ENCODE measurements around the gene HNRNPC.
"Not testable (repeated sequence)": the region's sequence is repeated elsewhere in the genome, so short reads cannot be mapped to it uniquely, and the experiment has no call there.

The HNRNPC gene

DNA sequence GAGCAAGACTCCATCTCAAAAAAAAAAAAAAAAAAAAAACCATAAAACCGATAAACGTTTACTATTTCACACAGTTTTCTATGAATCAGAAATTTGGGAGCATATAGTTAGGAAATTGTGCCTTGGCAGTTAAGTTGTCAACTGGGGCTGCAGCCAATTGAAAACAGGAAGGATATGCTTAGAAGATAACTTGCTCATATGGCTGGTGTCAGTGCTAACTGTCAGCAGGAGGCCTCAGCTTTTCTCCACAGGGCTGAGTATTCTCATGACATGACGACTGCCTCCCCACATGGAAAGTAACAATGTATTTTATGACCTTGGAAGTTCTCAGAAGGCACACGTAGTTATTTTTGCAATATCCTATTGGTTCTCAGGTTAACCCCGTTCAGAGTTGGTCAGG is 83.8 kb downstream of the HNRNPC start:
- FAIRE-seq = no peak

DNA sequence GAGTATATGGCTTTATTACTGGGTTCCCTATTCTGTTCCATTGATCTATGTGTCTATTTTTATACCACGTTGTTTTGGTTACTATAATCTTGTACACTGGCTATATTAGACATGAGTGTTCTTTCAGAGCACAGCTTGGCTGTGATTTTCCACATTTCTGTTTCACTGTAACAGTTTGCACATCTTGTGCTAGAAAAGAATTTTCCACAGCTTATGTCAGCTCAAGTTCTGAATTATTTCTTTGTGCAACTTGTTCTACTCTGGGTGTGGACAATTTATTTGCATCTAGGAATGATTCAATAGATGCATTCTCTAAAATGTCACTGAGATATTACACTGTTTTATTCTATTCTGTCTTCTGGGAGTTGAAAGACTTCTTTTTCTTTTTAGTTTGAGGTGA is 85.0 kb downstream of the HNRNPC start:
- no peak for FAIRE-seq

DNA sequence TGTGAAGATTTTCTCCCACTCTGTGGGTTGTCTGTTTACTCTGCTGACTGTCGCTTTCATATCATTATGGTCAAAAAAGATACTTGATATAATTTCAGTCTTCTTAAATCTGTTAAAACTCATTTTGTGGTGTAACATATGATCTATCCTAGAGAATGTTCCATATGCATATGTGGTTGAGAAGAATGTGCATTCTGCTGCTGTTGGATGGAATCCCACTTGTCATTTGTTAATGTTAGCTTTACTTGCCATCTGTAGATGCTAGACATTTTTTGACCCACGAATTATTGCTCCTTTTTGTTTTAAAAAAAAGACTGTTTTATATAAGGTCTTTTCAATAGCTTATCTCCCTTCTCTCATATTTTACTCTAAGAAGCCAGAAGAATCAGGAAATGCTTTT is 87.1 kb downstream of the HNRNPC start:
- no peak for FAIRE-seq

DNA sequence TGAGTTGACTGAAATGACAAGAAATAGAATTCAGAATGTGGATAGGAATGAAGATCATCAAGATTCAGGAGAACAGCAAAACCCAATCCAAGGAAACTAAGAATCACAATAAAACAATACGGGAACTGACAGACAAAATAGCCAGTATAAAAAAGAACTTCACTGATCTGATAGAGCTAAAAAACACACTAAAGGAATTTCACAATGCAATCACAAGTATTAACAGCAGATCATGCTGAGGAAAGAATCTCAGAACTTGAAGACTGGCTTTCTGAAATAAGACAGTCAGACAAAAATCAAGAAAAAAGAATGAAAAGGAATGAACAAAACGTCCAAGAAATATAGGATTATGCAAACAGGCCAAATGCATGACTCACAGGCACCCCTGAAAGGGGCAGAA is 98.1 kb downstream of the HNRNPC start:
- no peak for FAIRE-seq

DNA sequence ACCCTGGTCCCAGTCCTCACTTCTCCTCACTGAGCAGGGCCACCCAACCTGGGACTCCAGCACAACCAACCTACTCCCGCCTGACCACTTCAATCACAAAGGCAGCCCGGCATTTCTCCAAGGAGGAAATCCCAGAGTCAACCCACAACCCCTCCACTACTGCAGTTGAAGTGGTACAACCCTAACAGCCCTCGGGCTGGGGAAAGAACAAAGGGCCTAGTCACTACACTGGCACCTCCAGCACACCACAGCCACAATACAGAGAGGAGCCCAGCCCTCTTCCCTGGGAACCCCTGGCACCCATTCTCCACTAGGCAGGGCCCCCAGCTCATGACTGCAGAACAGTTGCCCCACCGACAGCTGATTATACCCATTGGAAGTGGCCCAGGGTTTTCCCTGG is 99.7 kb downstream of the HNRNPC start:
- no peak for FAIRE-seq

DNA sequence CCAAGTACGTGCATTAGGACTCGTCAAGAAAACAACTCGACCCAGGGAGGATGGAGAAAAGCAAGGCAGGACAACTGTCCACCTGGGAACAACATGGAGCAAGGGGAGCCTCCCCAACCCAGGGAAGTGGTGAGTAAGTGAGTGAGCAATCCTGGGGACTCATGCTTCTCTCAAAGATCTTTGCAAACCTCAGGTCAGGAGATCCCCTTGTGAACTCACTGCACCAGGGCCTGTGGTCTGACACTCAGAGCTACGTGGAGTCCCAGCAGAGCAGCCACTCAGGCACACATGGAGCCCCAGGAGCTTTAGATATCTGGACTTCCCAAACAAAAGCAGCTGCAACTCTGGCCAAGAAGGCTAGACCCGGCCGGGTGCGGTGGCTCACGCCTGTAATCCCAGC is 101.2 kb downstream of the HNRNPC start:
- FAIRE-seq = no peak

DNA sequence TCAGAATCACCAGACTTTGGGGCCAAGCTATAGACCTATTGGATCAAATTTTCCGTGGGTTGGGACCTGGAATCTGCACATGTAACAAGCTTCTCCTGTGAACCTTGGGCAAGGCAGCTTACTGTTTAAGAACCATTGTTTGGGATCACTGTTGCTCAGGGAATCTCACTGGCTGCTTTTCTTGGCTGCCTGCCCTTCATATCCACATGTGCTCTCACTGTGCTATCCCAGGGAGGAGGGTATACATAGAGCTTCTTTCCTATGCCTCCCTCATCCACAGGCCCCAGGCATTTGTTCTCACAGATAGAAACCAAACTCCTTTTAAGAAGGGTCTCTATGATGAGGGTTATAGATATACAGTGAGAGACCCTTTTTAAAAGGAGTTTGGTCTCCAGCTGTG is 103.6 kb downstream of the HNRNPC start:
- FAIRE-seq = not testable (repeated sequence)

DNA sequence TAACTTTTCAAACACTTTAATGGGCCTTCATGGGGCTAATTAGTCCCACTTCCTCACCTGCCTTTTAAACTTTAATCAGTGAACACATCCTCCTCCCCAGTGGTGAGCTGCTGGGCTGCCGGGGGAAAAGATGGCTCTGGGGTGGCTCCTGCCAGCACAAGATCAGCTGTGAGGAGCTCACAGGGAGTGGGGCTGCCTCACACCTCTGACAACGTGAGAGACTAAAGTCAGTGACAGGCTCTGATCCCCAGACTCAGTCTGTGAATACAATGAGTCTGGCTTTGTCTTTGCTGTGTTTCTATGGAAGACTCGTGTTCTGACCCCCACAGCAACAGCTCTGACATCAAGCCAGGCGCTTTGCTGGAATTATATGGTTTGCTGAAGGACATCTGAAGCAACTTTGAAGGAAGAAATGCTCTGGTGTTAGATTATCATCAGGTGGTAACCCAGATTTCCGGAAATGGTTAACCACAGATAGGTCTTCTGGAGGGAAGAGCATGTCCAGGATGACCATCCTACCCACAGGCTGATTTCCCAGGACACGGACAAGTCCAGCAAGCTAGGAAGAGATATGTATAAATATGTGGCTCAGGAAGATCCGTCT is 104.1 kb downstream of the HNRNPC start:
- FAIRE-seq = not testable (repeated sequence)

DNA sequence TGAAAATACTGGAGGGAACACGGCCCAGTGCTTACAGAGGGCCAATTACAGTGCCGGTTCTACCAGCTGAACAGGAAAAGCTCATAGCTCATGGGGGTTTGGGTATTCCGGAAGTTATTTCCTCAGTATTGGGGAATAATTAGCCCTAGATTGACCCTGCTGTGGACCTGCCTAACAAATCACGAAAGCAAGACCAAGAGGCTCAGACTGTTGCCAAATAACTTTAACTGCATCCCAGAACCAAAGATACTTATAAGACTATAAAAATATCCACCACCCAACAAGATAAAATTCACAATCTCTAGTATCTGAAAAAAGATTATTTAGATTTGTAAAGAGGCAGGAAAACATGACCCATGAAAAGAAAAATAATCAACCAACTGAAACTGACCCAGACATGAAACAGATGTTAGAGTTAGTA is 105.4 kb downstream of the HNRNPC start:
- no peak for FAIRE-seq

DNA sequence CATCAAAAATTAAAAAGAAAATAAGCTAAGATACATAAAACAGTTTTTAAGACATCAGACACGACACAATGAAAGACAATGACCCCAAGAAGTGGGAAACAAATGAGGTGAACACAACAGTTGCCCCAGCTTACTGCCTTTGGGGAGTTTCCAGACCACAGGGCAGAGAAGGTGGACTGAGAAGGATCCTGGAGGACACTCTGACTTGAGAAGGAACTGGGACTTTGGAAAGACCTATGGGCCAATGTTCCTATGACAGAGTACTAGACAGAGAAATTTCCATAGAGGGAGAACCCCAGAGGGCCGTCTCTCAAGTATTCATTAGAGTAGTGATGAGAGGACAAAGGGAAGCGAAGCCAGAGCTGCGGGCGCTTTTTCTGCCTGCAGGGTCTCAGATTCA is 107.2 kb downstream of the HNRNPC start:
- no peak for FAIRE-seq

DNA sequence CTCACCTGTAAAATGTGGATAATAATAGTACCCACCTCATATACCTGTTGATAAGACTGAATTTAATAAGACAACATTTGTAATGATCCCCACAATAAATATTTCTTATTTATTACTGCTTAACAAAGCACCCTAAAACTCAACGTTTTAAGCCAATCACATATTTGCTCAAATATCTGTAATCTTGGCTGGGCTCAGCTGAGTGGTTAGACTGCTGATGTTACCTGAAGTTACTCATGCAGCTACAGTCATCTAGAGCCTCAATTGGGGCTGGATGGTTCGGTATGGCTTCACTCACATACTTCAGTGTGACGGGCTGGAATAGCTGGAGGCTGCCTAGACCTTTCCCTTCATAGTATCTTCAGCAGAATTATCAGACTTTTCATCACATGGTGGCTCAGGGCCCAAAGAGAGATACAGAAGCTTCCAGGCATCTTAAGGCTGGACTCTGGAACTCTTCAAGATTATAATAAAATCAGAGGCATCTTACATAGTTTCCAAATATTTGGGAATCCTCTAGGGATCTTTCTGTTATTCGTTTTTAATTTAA is 109.1 kb downstream of the HNRNPC start:
- no peak for FAIRE-seq
